ENCODE results near the gene GLDC.

GRCh38 chr9:6498982-6499381 lies 146.5 kb downstream of the GLDC start:
- TF ChIP-seq, protein P1, sequence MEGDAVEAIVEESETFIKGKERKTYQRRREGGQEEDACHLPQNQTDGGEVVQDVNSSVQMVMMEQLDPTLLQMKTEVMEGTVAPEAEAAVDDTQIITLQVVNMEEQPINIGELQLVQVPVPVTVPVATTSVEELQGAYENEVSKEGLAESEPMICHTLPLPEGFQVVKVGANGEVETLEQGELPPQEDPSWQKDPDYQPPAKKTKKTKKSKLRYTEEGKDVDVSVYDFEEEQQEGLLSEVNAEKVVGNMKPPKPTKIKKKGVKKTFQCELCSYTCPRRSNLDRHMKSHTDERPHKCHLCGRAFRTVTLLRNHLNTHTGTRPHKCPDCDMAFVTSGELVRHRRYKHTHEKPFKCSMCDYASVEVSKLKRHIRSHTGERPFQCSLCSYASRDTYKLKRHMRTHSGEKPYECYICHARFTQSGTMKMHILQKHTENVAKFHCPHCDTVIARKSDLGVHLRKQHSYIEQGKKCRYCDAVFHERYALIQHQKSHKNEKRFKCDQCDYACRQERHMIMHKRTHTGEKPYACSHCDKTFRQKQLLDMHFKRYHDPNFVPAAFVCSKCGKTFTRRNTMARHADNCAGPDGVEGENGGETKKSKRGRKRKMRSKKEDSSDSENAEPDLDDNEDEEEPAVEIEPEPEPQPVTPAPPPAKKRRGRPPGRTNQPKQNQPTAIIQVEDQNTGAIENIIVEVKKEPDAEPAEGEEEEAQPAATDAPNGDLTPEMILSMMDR (IDR thresholded peaks at IDR 0.05), result no peak
- TF ChIP-seq EZH2 (IDR thresholded peaks at IDR 0.05), result no peak

Measured in neural progenitor cell (in vitro differentiated cells).